Fibroblast of villous mesenchyme (primary cell): ENCODE data around the gene OR1N1. TPM values are rescaled to one million over a fixed set of nuclear protein-coding genes. Genes with fewer than 3 reads are reported as not detected.
A peak's percentile ranks its signal among the peaks of the same experiment; 100 is the strongest.

Experiments used
- DNase-seq: peaks from one replicate; pipeline ENCODE4 v3.0.0-alpha.2; 2010; ENCODE audit warnings: low read depth
- H3K4me3 ChIP-seq: 2 replicates; pipeline ENCODE4 v1.5.1; 2011; ENCODE audit warnings: low read depth, mild to moderate bottlenecking, low read length
- CTCF ChIP-seq: IDR thresholded peaks from 2 replicates; pipeline ENCODE4 v1.5.1; 2012; ENCODE audit warnings: low read depth, mild to moderate bottlenecking, low read length; ENCODE audit not compliant: insufficient read depth
- total RNA-seq: library from RNA; depleted of rRNA; stranded (reverse); fragments of >200 nt; gene quantifications from 2 replicates; pipeline ENCODE4 v1.2.3, GENCODE V29; 2012

The OR1N1 gene
- total RNA-seq, 1 donor, result not detected

GRCh38 chr9:122518841-122519240, 8.3 kb downstream of the OR1N1 start, which contains the start of gene OR1J4:
TSS of gene OR1J4 (plus strand) at chr9:122519141. CDS start at chr9:122519141, 0 bp downstream.
- no peak for DNase-seq
- TF ChIP-seq CTCF, result no peak
- no peak within 1 kb of the TSS for H3K4me3 ChIP-seq

GRCh38 chr9:122518226-122518625, 8.9 kb downstream of the OR1N1 start:
- H3K4me3 ChIP-seq, result no peak overlapping the region
- DNase-seq, result no peak
- TF ChIP-seq CTCF, result no peak

GRCh38 chr9:122510502-122510901, 16.6 kb downstream of the OR1N1 start, which contains the start of gene OR1J2:
TSS of gene OR1J2 (plus strand) at chr9:122510802. CDS start at chr9:122510802, 0 bp downstream.
- no peak for TF ChIP-seq CTCF
- H3K4me3 ChIP-seq, result no peak within 1 kb of the TSS
- DNase-seq, result no peak

GRCh38 chr9:122506964-122507363, 20.1 kb downstream of the OR1N1 start:
- no peak overlapping the region for H3K4me3 ChIP-seq
- DNase-seq, result no peak
- TF ChIP-seq CTCF, result no peak

GRCh38 chr9:122498883-122499288, 28.2 kb downstream of the OR1N1 start:
- peak; percentile 60 for DNase-seq
- H3K4me3 ChIP-seq, result no peak overlapping the region
- TF ChIP-seq CTCF, result peak; percentile 83

- H3K4me3 ChIP-seq, result no peak overlapping the region
- no peak for TF ChIP-seq CTCF
- no peak for DNase-seq
Observed at GRCh38 chr9:122479062-122479461, 48.0 kb downstream of the OR1N1 start.

- DNase-seq, result no peak
- H3K4me3 ChIP-seq, result no peak within 1 kb of the TSS
- no peak for TF ChIP-seq CTCF
Observed at GRCh38 chr9:122477826-122478225, 49.3 kb downstream of the OR1N1 start, which contains the start of gene OR1J1. TSS of gene OR1J1 (minus strand) at chr9:122477926. CDS start at chr9:122477926, 0 bp downstream.
